ENCODE measurements around the gene SLC4A7.

SLC4A7 gene

DNA sequence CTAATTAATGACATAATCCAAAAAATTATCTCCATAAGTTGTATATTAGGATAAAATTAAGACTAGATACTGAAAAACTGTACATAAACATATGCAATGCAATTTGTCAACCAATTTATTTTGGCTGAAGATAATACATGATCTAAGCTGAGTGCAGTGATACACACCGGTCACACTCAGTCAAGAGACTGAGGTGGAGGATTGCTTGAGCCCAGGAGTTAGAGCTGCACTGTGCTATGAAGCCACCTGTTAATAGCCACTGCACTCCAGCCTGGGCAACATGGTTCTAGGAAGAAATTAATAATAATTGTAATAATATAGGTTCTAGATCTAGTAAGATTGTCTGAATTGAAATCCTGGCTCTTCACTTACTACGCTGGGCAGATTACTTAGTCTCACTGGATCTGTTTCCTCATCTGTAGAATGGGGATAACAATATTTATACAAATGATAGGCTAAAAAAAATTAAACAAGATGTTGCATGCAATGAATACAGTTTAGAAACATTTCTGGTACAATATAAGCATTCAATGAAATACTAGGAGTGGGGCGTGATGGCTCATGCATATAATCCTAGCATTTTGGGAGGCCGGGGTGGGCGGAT is 15.8 kb downstream of the SLC4A7 start:
- TF ChIP-seq FOXM1 (IDR thresholded peaks at IDR 0.05; ENCODE audit: borderline replicate concordance, low read depth): no peak
- TF ChIP-seq, protein P1, sequence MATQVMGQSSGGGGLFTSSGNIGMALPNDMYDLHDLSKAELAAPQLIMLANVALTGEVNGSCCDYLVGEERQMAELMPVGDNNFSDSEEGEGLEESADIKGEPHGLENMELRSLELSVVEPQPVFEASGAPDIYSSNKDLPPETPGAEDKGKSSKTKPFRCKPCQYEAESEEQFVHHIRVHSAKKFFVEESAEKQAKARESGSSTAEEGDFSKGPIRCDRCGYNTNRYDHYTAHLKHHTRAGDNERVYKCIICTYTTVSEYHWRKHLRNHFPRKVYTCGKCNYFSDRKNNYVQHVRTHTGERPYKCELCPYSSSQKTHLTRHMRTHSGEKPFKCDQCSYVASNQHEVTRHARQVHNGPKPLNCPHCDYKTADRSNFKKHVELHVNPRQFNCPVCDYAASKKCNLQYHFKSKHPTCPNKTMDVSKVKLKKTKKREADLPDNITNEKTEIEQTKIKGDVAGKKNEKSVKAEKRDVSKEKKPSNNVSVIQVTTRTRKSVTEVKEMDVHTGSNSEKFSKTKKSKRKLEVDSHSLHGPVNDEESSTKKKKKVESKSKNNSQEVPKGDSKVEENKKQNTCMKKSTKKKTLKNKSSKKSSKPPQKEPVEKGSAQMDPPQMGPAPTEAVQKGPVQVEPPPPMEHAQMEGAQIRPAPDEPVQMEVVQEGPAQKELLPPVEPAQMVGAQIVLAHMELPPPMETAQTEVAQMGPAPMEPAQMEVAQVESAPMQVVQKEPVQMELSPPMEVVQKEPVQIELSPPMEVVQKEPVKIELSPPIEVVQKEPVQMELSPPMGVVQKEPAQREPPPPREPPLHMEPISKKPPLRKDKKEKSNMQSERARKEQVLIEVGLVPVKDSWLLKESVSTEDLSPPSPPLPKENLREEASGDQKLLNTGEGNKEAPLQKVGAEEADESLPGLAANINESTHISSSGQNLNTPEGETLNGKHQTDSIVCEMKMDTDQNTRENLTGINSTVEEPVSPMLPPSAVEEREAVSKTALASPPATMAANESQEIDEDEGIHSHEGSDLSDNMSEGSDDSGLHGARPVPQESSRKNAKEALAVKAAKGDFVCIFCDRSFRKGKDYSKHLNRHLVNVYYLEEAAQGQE (IDR thresholded peaks at IDR 0.05; ENCODE audit: low read depth): no peak
- no peak for TF ChIP-seq RAD21 (IDR thresholded peaks at IDR 0.05; ENCODE audit: low read depth)

DNA sequence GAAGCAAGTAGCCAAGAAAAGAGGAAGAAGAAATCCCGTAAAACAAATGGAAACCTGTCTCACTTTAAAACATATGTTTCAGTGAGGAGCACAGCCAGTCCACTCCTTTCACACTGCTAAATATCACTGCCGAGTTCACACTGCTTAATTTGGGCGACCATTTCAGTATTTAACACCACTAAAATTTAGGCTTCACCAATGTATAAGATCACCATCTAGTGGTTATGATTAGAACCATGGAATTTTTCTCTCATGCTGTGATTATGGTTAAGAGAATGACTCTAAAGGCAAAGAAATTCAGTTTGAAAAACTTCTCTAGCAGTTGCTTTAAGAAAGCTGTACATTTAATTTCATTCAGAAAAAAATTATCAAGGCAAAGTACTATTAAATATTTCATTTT is 16.6 kb downstream of the SLC4A7 start:
- TF ChIP-seq RAD21 (IDR thresholded peaks at IDR 0.05; ENCODE audit: low read depth): peak; percentile 63
- TF ChIP-seq, protein P2, sequence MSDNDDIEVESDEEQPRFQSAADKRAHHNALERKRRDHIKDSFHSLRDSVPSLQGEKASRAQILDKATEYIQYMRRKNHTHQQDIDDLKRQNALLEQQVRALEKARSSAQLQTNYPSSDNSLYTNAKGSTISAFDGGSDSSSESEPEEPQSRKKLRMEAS (IDR thresholded peaks at IDR 0.05): no peak
- TF ChIP-seq, protein P1 (IDR thresholded peaks at IDR 0.05; ENCODE audit: low read depth): no peak
- peak; percentile 22; the same call in 1 of the 2 replicates for TF ChIP-seq TEAD4 (IDR thresholded peaks at IDR 0.05)

DNA sequence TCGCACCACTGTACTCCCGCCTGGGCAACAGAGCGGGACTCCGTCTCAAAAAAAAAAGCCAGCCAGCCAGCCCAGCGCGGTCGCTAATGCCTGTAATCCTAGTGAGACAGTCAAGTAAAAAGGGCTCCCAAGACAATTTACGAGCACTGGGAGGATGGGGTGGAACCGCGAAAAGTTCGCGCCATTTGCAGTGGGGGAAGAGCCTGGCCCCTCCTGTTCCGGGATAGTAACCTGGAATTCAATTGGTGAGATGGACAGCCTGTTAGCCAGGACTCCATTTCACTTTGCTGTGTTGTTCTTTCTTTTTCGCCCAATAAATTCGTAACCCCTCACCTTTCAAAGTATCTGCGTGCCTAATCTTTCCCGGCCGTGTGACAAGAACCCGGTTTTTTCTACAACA is 19.5 kb downstream of the SLC4A7 start:
- TF ChIP-seq, protein P3, sequence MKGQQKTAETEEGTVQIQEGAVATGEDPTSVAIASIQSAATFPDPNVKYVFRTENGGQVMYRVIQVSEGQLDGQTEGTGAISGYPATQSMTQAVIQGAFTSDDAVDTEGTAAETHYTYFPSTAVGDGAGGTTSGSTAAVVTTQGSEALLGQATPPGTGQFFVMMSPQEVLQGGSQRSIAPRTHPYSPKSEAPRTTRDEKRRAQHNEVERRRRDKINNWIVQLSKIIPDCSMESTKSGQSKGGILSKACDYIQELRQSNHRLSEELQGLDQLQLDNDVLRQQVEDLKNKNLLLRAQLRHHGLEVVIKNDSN (IDR thresholded peaks at IDR 0.05): no peak
- TF ChIP-seq TAF1 (IDR thresholded peaks at IDR 0.05; ENCODE audit: low read depth) (no peak), YY1 (IDR thresholded peaks at IDR 0.05; ENCODE audit: low read depth) (no peak), RAD21 (IDR thresholded peaks at IDR 0.05; ENCODE audit: low read depth) (no peak), EGR1 (IDR thresholded peaks at IDR 0.05) (no peak), CEBPB (IDR thresholded peaks at IDR 0.05) (no peak)

DNA sequence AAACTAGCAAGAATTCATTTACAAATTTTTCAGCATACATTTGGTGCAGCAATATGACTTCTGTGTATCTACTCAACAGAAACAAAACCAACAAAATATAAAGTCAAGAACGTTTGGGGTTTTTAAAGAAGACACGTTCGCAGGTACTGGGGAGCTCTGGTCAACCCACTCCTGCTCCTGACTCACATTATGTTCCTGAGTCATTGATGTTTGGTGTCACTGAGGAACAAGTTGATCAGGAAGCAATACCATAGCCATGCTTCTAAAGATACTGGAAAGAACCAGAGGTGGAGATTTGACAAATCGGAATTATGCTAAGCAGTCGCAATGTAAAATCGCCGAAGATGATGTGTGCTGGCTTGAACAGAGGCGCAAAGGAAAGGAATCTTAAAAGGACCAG is 22.0 kb downstream of the SLC4A7 start:
- no peak for TF ChIP-seq CREB1 (IDR thresholded peaks at IDR 0.05; ENCODE audit: low read depth)
- no peak for TF ChIP-seq TEAD4 (IDR thresholded peaks at IDR 0.05)
- no peak for TF ChIP-seq ZBTB7A (IDR thresholded peaks at IDR 0.05; ENCODE audit: low read depth)
- no peak for TF ChIP-seq EP300 (IDR thresholded peaks at IDR 0.05; ENCODE audit: borderline replicate concordance)
- TF ChIP-seq, protein P1 (IDR thresholded peaks at IDR 0.05; ENCODE audit: low read depth): no peak
- TF ChIP-seq TAF1 (IDR thresholded peaks at IDR 0.05; ENCODE audit: low read depth): no peak
- TF ChIP-seq, protein P3 (IDR thresholded peaks at IDR 0.05): no peak

DNA sequence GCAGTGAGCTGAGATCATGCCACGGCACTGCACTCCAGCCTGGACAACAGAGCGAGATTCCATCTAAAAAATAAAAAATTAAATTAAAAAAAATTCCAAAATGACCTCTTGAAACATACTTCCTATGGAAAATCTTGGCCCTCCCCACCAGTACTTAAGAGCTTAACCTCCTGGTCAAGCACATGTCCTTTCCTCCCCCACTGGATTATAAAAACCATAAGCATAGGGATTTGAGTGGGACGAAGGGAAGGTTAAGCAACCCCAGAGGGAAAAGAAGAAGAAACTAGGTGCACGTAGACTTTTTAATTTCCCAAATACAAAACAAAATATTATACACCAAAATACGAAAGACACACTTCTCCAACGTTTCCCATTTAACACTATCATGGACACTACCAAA is 25.3 kb downstream of the SLC4A7 start:
- TF ChIP-seq EP300 (IDR thresholded peaks at IDR 0.05; ENCODE audit: borderline replicate concordance) (no peak), TAF1 (IDR thresholded peaks at IDR 0.05; ENCODE audit: low read depth) (no peak), NFIC (IDR thresholded peaks at IDR 0.05) (no peak), CEBPB (IDR thresholded peaks at IDR 0.05) (no peak), EGR1 (IDR thresholded peaks at IDR 0.05) (no peak), CREB1 (IDR thresholded peaks at IDR 0.05; ENCODE audit: low read depth) (no peak), RAD21 (IDR thresholded peaks at IDR 0.05; ENCODE audit: low read depth) (no peak), TCF12 (IDR thresholded peaks at IDR 0.05; ENCODE audit: low read depth) (no peak), TEAD4 (IDR thresholded peaks at IDR 0.05) (no peak), FOXM1 (IDR thresholded peaks at IDR 0.05; ENCODE audit: borderline replicate concordance, low read depth) (no peak)
- TF ChIP-seq, protein P3 (IDR thresholded peaks at IDR 0.05): no peak

Data from Ishikawa (cell line).